ENCODE data around the gene TPH2.
A peak's percentile ranks its signal among the peaks of the same experiment; 100 is the strongest.

Gene TPH2

DNA sequence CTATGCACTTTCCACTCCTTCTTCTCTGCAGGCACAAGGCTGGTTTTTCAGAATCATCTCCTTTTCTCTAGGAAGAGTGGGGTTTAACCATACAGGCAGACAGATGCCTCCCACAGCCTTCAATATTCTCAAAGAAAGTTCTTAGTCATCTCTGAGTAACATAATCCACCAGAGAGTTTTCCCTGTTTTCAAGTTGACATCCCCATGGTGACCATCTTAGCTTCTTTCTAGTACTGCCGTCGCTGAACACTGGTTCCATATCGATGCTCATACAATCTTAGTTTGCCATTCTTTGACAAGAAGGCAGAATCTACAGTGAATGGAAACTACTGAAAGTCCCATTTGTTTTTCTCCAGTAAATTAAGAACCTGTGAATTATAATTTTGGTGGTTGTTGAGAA is 28.6 kb downstream of the TPH2 start:
- no peak for DNase-seq

DNA sequence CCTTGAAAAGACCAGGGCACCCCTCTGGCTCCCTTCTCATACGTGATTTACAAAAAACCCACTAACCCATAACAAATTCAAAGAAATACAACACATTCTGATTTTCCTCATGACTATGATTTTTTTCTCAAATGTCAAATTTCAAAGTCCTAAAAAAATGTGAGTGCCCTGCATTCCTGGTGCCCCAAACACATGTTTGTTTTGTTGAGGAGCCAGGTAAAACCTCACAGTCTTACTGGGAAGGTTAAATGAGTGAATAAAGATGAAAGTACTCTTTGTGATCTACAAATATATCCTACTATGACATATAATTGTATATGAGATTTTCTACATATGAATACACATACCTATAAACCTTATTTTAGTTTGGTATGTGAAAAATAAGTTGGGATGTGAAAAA is 30.7 kb downstream of the TPH2 start:
- DNase-seq, result no peak

DNA sequence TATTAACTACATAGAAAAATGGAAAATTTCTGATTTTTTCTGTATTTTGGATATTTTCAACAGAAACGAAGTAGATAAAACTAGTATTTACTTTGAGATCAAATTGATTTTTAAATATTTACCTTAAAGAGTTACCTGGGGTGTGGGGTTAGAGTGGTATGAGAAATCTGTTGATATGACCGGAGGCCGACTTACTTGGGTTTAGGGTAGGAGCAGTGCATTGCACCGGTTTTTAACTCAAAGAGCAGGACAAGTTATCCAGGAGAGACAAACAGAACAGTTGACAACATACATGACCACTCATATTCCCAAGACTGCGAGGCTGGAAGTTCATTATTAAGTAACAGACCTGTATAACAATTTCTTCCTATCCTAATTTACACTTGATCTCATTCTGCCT is 31.4 kb downstream of the TPH2 start:
- no peak for DNase-seq

DNA sequence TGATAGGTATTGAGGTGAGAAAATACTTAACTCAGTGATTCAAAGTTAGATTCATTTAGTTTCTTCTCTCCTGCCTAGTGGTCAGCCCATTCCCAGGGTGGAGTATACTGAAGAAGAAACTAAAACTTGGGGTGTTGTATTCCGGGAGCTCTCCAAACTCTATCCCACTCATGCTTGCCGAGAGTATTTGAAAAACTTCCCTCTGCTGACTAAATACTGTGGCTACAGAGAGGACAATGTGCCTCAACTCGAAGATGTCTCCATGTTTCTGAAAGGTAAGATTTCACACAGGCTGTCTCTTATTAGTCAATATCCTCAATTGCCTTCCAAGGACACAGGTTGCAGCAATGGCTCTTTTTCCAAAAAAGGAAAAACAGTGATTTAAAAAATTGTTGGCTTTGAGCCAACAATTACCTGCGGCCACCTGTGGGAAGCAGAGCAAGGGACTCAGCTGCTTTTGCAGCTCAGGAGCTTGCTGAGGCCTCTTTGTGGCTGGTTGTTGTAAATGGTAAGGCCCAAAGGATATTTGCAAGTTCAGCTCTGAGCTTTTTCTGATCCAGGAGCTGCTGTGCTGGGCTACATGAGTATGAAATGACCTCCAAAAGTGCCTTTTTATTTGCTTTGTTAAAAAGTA is 33.9 kb downstream of the TPH2 start:
- no peak for DNase-seq

DNA sequence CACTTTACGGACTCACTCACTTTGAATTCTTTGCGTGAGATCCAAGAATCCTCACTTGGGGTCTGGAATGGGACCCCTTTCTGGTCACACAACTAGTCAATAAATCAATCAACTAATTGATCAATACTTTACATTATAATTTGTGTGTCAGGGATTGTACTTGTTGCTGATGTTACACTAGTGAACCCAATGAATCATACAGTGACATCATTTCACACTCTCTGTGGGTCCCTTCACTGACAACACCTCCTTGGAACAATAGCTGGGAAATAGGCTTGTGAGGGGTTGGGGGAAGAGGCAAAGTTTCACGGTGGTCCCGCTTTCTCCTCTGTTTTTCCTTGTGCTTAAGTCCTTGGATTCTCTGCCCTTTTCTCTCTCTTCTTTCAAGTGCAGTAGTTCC is 35.0 kb downstream of the TPH2 start:
- DNase-seq, result no peak

DNA sequence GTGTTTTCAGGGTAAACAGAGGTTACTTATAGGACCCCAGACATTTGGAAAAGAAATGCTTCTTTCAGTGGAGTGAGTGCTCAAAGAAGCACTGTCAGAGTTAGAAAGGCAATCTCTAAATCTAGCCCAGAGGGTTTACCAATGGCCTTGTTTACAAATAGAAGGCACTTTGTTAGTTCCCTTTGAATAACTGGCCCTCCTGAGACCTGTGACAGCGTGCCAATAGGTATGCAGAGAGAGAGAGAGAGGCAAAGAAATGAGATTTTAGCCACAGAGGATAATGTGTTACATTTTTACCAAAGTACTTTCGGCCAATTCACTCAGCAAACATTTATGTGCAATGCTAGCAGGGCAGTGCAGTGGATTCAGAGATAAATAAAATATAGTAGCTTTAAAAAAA is 41.9 kb downstream of the TPH2 start:
- DNase-seq, result no peak

DNA sequence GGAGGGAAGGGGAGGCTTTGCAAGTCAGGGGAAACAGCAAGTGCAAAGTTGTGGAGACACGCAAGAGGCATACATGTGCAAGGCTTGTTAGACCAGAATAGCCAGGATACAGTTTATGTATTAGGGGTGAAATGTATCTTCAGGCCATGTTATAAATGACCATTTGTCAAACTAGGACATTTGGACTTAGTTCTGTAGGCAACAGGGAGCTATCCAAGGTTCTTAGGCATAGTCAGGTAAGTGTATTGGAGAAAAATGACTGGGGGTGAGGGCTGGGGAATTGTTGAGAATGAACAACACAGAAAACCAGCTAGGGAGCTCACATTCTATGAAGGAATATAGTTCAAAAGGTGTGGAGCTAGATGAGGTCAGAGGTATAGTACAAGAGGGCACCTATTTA is 42.5 kb downstream of the TPH2 start:
- DNase-seq, result no peak

DNA sequence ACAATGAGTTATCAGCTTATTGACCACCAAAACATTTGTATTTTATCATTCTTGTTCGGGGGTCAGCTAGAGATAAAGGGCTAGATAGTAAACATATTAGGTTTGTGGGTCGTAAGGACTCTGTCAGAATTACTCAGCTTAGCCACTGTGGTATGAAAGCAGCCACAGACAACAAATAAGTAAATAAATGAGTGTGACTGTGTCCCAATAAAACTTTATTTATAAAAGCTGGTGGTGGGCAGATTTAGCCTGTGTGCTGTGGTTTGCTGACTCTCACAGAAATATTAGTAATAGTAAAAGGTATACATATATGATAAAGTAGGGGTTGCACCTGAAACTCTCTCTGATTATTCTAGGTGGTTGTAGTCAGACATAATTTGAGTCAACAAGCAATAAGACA is 56.1 kb downstream of the TPH2 start:
- no peak for DNase-seq

DNA sequence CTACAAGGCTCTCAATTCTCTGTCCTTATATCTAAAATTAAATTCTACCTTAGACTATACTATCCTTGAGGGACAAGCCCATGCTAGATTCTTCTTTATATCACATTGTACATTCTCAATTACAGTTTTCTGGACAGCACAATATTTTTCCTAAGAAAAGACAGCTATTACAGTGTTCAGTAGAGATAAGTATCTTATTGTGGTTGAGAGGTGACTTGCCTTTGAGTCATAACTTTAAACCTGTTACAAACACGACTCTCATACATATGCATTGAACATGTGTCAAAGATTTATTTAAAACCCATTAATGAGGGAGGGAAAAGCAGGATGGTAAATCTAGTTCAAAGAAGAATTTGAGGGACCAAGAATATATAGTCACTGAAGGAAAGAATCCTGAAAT is 61.1 kb downstream of the TPH2 start:
- DNase-seq, result no peak

DNA sequence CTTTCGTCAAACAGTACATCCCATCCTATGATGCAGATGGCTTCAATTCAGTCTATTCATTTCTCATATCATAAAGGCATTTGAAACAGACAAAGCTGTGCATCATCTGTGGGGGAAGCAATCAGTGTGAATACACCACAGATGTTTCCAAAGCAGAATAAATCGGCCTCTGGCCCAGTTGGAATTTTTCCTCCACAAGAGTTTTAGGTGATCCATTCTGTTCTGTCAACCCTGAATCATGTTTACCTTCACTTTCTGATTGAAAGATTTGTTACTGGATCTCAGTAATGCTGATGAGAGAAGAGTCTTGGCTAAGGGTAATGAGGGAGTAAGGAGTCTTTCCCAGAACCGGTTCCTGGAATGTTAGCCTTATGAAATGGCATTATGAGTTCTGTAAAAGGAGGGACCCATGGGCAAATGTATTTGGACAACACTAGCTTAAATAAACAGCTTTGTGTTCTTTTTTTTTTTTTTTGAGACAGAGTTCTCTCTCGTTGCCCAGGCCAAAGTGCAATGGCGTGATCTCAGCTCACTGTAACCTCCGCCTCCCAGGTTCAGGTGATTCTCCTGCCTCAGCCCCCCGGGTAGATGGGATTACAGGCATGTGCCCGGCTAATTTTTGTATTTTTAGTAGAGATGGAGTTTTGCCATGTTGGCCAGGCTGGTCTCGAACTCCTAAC is 62.5 kb downstream of the TPH2 start:
- DNase-seq, result no peak

DNA sequence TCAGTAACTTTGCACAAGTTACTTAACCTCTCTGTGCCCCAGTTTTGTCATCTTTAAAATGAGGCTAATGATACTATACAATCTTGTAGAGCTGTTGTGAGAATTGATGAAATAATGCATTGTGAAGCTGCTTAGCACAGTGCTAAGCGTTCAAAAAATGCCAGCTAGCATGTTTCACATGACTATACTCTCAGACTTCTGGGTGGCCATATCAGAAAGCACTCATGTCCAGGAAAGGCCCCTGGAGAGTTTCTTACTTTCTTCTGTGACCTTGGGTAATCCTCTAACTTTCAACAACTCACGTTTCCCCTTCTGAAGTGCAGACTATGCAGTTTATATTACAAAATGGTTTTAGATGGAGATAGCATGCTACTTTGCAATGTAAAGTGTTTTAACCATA is 68.1 kb downstream of the TPH2 start:
- no peak for DNase-seq

DNA sequence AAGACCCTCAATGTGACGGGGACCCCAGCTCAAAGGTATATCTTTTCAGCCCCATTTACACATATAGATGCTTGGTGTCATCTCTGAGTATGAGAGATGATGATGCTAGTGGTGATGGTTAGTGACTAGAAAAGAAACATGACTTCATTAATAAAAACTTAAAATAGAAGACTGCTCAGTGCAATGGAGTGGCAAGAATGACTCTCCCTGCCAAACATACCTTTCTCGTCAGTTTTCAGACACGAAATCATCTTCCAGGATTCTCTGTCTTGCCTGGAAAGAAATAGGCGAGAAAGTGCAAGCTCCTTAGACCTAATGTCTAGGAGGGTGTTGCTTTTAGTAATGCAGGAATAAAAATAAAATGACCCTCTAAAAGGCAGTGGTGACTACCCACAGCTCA is 71.7 kb downstream of the TPH2 start:
- DNase-seq, result peak; percentile 33

DNA sequence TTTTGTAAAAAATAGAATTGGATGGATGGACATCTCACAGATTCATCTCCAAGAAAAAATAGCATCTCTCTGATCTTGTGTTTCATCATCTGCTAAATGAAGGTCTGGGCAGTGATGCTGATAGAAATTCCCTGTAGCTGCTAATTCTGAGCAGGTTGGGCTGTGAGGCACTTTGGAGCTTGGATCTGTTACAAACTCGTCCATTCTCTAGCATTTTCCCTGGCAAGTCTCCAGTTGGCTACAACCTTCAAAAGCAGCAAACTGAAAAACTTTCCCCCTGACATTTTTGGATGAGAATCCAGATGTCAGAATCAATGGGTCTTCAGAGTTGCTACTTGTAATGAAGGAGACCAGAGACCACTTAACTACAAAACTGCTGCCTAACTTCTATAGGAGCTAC is 72.7 kb downstream of the TPH2 start:
- DNase-seq, result peak; percentile 13

DNA sequence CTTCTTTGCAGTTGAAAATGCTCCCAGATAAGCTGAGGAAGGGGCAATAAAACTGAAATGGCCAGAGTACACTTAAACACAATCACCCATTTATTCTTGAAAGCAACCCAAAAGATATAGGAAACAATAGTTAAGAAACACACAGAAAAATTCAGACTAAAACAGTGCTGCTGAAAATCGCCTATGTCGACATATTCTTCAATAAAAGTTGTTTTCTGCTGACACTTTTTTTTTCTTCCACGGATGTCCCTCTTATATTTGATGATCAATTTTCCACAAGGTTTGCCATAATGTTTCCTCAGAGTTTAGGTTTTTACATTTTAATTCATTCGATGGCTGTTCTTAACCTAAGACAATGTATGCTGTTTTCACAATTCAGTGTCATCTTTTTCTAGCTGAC is 74.2 kb downstream of the TPH2 start:
- DNase-seq, result no peak

DNA sequence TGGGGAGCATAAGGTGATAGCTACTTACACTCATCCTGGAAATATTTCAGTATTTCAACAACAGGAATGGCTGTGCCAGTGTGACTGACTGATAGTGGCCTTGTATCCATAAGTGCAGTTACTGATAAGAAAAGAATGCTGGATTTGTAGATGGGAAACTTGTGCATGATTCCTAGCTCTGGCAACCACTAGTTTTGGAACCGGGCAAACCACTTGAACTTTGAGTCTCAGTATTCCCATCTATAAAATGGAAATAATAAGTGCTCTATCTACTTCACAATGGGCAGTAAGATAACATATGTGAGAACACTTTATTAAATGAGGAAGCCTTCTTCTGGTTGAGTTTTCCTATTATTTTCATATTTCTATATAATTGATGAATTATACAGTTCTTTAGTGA is 77.2 kb downstream of the TPH2 start:
- DNase-seq, result no peak

DNA sequence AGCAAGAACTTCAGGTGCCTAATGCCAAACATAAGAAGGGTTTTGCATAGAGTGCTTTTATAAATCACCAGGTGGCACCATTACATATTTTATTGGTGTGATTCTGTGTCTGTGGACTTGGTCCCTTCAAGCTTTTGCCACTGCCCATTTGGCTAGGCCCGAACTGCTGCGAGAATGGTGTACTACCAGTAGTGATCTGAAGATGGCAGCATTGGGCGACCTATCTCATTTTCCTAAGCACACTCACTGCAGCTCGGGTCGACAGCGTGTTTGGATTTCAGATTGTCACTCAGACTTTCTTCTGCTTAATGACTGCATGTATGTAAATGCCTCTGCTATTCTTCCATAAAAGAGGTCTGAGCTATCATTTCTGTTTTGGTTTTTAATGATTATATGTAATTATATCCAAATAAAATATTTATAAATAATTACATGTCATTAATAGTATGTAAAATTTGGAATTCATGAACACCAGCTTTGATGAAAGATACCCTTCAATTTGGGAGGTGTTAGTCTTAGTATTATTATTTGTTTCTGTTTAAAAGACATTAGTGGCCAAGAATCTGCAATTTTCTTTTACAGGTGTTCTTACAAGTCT is 78.5 kb downstream of the TPH2 start:
- DNase-seq, result peak; percentile 57

DNA sequence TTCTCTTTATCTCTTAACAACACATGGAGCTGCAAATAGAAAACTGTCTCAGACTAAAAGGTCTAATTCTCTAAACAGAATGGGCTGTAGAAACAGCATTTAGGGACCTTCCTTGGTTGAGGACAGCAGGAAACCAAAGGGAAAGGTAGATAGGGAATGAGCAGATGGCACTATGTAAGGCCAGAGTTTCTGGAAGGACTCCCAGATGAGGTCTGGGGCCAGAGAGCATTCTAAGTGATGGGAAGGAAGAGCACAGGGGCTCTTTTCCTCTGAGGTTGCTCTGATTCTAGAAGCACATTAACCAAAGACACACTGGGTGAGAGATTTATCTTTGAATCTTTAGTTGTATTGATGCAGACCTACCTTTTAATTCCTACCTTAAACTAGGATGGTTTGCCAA is 79.4 kb downstream of the TPH2 start:
- no peak for DNase-seq

DNA sequence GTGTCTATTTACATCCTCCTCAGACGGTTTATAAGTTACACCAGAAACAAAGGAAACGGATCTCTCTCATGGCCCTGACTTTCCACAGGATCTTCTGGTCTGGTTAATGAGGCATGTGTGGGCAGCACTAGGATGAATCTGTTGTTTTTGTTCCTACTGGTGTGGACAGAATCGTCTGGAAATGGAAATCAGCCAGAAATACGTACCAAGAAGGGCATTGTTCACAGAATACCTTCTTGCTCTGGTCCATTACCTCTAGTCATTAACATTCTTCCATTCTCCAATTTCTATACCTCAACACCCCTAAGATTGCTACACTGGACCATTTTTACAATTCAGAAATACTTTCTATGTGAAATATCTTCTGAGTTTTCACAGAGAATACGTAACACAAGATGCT is 86.0 kb downstream of the TPH2 start:
- DNase-seq, result no peak

DNA sequence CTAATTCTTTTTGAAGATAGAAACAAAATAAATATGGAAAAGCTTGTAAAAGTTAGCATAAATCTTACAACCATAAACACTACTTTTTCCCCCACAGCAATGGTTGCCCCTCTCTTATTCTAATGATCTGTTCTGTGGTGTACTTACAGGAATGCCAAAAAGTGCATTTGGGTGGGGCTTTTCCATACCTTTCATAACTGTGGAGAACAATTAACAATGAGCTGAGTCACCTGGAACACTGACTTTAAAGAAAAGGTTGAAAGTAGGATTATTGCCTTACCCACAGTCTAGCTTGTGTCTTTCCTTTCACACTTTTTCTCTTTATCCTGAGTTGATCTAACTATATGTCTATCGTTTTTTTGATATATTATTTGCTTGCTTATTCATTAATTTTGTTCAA is 86.9 kb downstream of the TPH2 start:
- DNase-seq, result no peak

DNA sequence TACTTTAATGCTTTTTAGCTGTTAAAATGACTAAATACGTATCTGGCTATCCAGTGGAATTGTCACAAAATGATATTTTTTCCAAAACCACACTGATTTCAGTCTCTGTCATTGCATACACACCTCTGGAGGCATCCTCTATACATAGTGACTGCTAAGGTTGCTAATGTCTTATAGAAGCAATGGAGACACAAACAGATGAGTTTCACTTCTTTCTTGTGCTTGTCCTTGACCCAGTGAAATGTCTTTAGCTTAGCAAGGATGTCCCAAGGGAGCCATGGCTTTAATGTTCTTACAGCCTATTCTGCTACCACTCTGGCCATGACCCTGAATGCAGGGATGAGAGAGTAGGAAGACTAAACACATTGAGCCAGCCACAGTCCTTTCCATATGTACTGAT is 90.3 kb downstream of the TPH2 start:
- DNase-seq, result no peak

DNA sequence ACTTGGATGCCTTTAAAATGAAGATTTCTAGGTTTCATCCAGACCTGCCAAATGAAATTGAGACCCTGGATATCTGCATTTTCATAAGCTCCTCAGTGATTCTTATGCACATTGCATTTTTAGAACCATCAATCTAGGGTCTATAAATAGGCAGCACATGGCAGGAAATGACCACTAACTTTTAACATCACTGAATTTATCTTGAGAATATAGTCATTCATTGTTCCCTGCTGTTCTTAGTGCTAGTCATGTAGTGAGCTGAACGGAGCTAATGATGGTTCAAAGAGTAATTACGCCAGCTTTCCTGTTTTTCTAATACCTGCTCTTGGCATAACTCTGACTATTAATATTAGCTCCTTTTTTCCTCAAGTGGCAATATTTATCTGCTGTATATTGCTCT is 91.6 kb downstream of the TPH2 start:
- DNase-seq, result no peak

DNA sequence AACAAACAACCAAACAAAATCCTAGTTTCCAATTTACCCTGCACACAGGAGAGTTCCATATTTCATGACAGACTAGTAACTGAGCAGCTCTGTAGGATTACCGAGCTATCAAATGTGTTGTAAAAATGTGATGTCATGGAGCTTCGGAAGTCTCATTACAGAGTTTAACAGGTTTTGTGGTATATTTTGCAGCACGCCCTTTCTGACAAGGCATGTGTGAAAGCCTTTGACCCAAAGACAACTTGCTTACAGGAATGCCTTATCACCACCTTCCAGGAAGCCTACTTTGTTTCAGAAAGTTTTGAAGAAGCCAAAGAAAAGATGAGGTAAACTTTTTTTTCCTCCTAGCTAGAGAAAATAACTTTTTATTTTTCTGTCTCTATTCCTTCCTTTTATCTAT is 92.4 kb downstream of the TPH2 start:
- DNase-seq, result no peak

DNA sequence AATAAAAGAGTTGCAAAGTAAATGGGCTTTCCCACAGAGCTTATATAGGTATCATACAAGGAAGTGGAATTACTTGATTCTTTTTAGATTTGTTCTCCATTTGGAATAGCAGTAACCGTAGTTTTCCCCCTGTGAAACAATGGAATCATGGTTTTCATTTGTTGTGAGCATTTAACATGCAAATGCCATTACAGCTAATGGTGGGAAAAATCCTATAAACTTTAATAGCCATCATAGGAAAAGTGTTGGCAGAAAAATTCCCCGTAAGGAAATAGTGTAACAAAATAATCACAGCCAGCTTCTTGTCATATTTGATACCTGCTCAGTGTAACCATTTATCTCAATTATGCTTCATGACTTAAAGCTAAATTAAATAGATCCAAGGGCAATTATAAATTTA is 95.3 kb downstream of the TPH2 start:
- no peak for DNase-seq

DNA sequence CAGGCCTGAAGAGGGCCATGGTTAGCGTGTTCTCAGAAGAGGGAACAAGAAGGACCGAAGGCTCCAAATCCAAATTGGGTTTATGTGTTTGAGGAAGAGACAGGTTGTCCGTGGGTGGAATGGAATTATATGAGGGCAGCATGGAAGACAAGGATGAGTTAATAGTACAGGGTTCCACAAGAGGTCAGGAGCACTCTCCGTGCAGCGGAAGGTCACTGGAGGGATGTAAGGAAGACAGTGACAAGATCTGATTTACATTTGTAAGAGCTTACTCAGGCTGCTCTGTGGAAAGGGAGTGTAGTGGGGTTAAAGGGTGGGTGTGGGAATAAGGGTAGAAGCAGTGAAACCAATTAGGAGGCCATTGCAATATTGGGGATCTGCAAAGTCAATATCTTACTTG is 97.0 kb downstream of the TPH2 start:
- DNase-seq, result no peak

DNA sequence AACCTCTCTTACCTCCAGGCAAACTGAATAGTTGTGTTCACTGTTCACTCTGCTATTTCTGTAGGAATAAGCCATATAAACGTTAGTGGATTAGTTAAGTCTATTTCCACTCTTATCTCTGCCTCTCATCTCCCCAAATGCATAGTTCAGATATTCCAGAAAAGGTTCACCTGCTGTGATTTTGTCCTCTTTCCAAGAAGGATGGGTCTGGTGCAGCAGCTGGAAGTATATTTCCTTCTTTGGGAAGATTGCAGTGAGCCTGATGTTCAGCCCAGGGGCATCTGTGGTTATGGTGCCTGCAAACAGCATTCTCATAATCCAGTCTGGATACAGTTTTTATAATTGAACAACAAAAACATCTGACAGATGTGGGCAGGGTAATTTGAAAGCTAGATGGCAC is 97.7 kb downstream of the TPH2 start:
- no peak for DNase-seq

Data from fibroblast of skin of right quadriceps (primary cell).